H1 (cell line): ENCODE measurements around the gene PI16. TPM values are rescaled to one million over a fixed set of nuclear protein-coding genes. Genes with fewer than 3 reads are reported as not detected.

ENCODE experiments used
- KDM1A ChIP-seq: fragments of 200-600, 300-600 bp; sonication (generic); IDR thresholded peaks from 2 replicates; pipeline ENCODE4 v1.7.1; 2016; ENCODE audit warnings: mild to moderate bottlenecking, low read length, borderline replicate concordance
- POLR2AphosphoS5 ChIP-seq: IDR thresholded peaks from 2 replicates; pipeline ENCODE4 v1.6.1; 2011; ENCODE audit warnings: low read depth, low read length
- TAF7 ChIP-seq: optimal IDR thresholded peaks from 2 replicates; pipeline ENCODE3; 2011; ENCODE audit warnings: low read depth, mild to moderate bottlenecking, inconsistent platforms, low read length, moderate library complexity, borderline replicate concordance
- TEAD4 ChIP-seq: IDR thresholded peaks from 2 replicates; pipeline ENCODE4 v1.6.1; 2012; ENCODE audit warnings: low read depth, low read length, inconsistent platforms, mixed read lengths
- polyA plus RNA-seq, 7 experiments: library from polyadenylated mRNA; depleted of rRNA in 3 of 7; stranded (reverse) in 5 of 7; unstranded in 2 of 7; fragments of >200 nt in 5 of 7; fragments of 200-250 nt in 2 of 7; gene quantifications; 1 replicate in 5 of 7; 2 replicates in 1 of 7; 4 replicates in 1 of 7; pipeline versions ENCODE4 v1.2.1 to v1.2.3, GENCODE V29; 2011 to 2013; ENCODE audit warnings: missing spikeins in 2 of 7, mixed read lengths in 2 of 7
- total RNA-seq: library from RNA; stranded (reverse); fragmentation: NEBNext Ultra II Directional; extraction: Animal tissue kit (Norgen Biotek cat#: 25700); gene quantifications from 2 replicates; pipeline ENCODE4 v1.2.1, GENCODE V29; 2021
- TF ChIP-seq, protein P1 (sequence below): fragments of 300-600 bp; sonication (generic); IDR thresholded peaks from 2 replicates; pipeline ENCODE4 v1.7.1; 2012; ENCODE audit warnings: low read length, moderate library complexity, mild to moderate bottlenecking, inconsistent platforms; ENCODE audit not compliant: insufficient replicate concordance

PI16 gene
- total and polyA plus RNA-seq, 2 of the 8 experiments (the other 6 are each of a cell fraction or from before 2014, with no cell fraction given) = 0.05 TPM; not detected in 1

DNA sequence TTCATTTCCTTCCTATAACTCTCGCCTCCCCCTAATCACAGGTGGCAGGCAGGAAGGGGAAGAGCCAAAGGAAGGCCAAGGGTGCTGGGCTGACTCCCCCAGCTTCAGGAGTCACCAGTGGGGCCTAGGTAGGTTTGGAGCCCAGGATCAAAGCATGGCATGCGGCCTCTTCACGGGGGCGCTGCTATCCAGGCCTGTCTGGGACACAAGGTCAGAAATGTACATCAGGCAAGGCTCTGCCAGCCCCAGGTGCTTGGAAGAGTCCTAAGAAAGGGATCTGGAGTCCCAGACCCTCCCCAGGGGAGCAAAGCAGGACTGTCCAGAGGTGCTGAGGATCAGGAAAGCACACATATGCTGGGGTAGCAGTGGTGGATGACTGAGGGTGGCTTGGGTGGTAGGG lies 10.4 kb downstream of the PI16 start (continued):
- TF ChIP-seq TEAD4 (no peak), KDM1A (no peak), POLR2AphosphoS5 (no peak), TAF7 (no peak)
- TF ChIP-seq, protein P1, sequence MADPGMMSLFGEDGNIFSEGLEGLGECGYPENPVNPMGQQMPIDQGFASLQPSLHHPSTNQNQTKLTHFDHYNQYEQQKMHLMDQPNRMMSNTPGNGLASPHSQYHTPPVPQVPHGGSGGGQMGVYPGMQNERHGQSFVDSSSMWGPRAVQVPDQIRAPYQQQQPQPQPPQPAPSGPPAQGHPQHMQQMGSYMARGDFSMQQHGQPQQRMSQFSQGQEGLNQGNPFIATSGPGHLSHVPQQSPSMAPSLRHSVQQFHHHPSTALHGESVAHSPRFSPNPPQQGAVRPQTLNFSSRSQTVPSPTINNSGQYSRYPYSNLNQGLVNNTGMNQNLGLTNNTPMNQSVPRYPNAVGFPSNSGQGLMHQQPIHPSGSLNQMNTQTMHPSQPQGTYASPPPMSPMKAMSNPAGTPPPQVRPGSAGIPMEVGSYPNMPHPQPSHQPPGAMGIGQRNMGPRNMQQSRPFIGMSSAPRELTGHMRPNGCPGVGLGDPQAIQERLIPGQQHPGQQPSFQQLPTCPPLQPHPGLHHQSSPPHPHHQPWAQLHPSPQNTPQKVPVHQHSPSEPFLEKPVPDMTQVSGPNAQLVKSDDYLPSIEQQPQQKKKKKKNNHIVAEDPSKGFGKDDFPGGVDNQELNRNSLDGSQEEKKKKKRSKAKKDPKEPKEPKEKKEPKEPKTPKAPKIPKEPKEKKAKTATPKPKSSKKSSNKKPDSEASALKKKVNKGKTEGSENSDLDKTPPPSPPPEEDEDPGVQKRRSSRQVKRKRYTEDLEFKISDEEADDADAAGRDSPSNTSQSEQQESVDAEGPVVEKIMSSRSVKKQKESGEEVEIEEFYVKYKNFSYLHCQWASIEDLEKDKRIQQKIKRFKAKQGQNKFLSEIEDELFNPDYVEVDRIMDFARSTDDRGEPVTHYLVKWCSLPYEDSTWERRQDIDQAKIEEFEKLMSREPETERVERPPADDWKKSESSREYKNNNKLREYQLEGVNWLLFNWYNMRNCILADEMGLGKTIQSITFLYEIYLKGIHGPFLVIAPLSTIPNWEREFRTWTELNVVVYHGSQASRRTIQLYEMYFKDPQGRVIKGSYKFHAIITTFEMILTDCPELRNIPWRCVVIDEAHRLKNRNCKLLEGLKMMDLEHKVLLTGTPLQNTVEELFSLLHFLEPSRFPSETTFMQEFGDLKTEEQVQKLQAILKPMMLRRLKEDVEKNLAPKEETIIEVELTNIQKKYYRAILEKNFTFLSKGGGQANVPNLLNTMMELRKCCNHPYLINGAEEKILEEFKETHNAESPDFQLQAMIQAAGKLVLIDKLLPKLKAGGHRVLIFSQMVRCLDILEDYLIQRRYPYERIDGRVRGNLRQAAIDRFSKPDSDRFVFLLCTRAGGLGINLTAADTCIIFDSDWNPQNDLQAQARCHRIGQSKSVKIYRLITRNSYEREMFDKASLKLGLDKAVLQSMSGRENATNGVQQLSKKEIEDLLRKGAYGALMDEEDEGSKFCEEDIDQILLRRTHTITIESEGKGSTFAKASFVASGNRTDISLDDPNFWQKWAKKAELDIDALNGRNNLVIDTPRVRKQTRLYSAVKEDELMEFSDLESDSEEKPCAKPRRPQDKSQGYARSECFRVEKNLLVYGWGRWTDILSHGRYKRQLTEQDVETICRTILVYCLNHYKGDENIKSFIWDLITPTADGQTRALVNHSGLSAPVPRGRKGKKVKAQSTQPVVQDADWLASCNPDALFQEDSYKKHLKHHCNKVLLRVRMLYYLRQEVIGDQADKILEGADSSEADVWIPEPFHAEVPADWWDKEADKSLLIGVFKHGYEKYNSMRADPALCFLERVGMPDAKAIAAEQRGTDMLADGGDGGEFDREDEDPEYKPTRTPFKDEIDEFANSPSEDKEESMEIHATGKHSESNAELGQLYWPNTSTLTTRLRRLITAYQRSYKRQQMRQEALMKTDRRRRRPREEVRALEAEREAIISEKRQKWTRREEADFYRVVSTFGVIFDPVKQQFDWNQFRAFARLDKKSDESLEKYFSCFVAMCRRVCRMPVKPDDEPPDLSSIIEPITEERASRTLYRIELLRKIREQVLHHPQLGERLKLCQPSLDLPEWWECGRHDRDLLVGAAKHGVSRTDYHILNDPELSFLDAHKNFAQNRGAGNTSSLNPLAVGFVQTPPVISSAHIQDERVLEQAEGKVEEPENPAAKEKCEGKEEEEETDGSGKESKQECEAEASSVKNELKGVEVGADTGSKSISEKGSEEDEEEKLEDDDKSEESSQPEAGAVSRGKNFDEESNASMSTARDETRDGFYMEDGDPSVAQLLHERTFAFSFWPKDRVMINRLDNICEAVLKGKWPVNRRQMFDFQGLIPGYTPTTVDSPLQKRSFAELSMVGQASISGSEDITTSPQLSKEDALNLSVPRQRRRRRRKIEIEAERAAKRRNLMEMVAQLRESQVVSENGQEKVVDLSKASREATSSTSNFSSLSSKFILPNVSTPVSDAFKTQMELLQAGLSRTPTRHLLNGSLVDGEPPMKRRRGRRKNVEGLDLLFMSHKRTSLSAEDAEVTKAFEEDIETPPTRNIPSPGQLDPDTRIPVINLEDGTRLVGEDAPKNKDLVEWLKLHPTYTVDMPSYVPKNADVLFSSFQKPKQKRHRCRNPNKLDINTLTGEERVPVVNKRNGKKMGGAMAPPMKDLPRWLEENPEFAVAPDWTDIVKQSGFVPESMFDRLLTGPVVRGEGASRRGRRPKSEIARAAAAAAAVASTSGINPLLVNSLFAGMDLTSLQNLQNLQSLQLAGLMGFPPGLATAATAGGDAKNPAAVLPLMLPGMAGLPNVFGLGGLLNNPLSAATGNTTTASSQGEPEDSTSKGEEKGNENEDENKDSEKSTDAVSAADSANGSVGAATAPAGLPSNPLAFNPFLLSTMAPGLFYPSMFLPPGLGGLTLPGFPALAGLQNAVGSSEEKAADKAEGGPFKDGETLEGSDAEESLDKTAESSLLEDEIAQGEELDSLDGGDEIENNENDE = no peak
- TF ChIP-seq, all 59 proteins: peak for 0
